Urinary bladder (tissue), 2 donors: ENCODE measurements around the gene SMARCA5. TPM values are rescaled to one million over a fixed set of nuclear protein-coding genes. Genes with fewer than 3 reads are reported as not detected.

Experiments used
- polyA plus RNA-seq: library from polyadenylated mRNA; stranded (reverse); fragments of 200-250 nt; gene quantifications from one replicate; pipeline ENCODE4 v1.2.3, GENCODE V29; 2013
- total RNA-seq: library from RNA; depleted of rRNA; stranded (reverse); fragments of >200 nt; gene quantifications from one replicate; pipeline ENCODE4 v1.2.3, GENCODE V29; 2014
- donor health status: healthy.

The SMARCA5 gene
- total and polyA plus RNA-seq, 2 donors = 25.9 to 92.5 TPM

Other genes with a start within 250 kb of the SMARCA5 start
- gene GAB1, start 176.8 kb upstream of the SMARCA5 start, total RNA-seq = 86.4 TPM
- gene GAB1, start 176.8 kb upstream of the SMARCA5 start, polyA plus RNA-seq = 11.4 TPM
- gene FREM3, start 187.0 kb downstream of the SMARCA5 start, total RNA-seq = 1.5 TPM
- gene FREM3, start 187.0 kb downstream of the SMARCA5 start, polyA plus RNA-seq = 0.13 TPM